ENCODE measurements around the gene SSUH2. TPM values are rescaled to one million over a fixed set of nuclear protein-coding genes. Genes with fewer than 3 reads are reported as not detected.

SSUH2 gene
- total and polyA plus RNA-seq, 2 of the 4 experiments (the other 2 are of a cell fraction), result 0.10 TPM; not detected in 1

GRCh38 chr3:8640223-8640622, 4.4 kb downstream of the SSUH2 start:
- no peak overlapping the region for H3K9ac ChIP-seq (ENCODE audit: low read depth, low read length)
- H3K23ac ChIP-seq (ENCODE audit: low read depth, low read length), result no peak overlapping the region
- no peak overlapping the region for H2BK120ac ChIP-seq (ENCODE audit: low read depth, low read length)
- H3K9me3 ChIP-seq (ENCODE audit: control insufficient read depth, insufficient read depth, low read length), result peaks cover 7% of the 10 kb centered on the region
- H3K79me1 ChIP-seq (ENCODE audit: low read depth in 1 of 2, low read length in 2 of 2), result no peaks in the 10 kb centered on the region
- H3K27me3 ChIP-seq (ENCODE audit: control insufficient read depth, insufficient read depth, low read length), result peaks cover 42% of the 10 kb centered on the region
- no peak overlapping the region for H2AK5ac ChIP-seq (ENCODE audit: low read depth, low read length)
- H3K27ac ChIP-seq (ENCODE audit: insufficient read depth, low read length), result no peak overlapping the region
- TF ChIP-seq MAZ (IDR thresholded peaks at IDR 0.05; ENCODE audit: borderline replicate concordance, low read depth, low read length) (no peak), RCOR1 (IDR thresholded peaks at IDR 0.05; ENCODE audit: insufficient replicate concordance, low read length) (no peak), MAFK (IDR thresholded peaks at IDR 0.05; ENCODE audit: low read depth, low read length) (no peak), CEBPB (IDR thresholded peaks at IDR 0.05; ENCODE audit: low read depth, low read length) (no peak), ELK1 (IDR thresholded peaks at IDR 0.05; ENCODE audit: borderline replicate concordance, low read depth, low read length) (no peak), USF2 (IDR thresholded peaks at IDR 0.05; ENCODE audit: low read depth, low read length) (no peak), POLR2A (IDR thresholded peaks at IDR 0.05; ENCODE audit: low read depth, low read length) (no peak), CTCF (conservative IDR thresholded peaks at IDR 0.05; ENCODE audit: low read depth, low read length) (no peak), CHD1 (IDR thresholded peaks at IDR 0.05; ENCODE audit: low read depth, low read length) (no peak), FOS (IDR thresholded peaks at IDR 0.05; ENCODE audit: low read depth, low read length) (no peak), SMC3 (IDR thresholded peaks at IDR 0.05; ENCODE audit: low read depth, low read length) (no peak), RAD21 (IDR thresholded peaks at IDR 0.05; ENCODE audit: low read length) (no peak), BHLHE40 (IDR thresholded peaks at IDR 0.05; ENCODE audit: low read depth, low read length) (no peak), MXI1 (IDR thresholded peaks at IDR 0.05; ENCODE audit: borderline replicate concordance, low read depth, low read length) (no peak), RFX5 (IDR thresholded peaks at IDR 0.05; ENCODE audit: low read depth, low read length) (no peak), NFE2L2 (IDR thresholded peaks at IDR 0.05; ENCODE audit: low read depth, low read length) (no peak)
- H3K4me1 ChIP-seq (ENCODE audit: control insufficient read depth, insufficient read depth, low read length), result no peaks in the 10 kb centered on the region
- H4K8ac ChIP-seq (ENCODE audit: low read depth in 2 of 2, low read length in 2 of 2), result no peak overlapping the region
- H3K56ac ChIP-seq (ENCODE audit: extremely low read depth, insufficient read depth, low read length), result no peak overlapping the region
- H4K5ac ChIP-seq (ENCODE audit: low read depth, low read length), result no peak overlapping the region
- no peaks in the 10 kb centered on the region for H4K20me1 ChIP-seq (ENCODE audit: insufficient read depth, low read length)
- H3K4ac ChIP-seq (ENCODE audit: low read depth, low read length), result no peak overlapping the region
- no peak overlapping the region for H3K4me2 ChIP-seq (ENCODE audit: low read depth, low read length)
- H3K18ac ChIP-seq (ENCODE audit: low read depth, low read length), result no peak overlapping the region
- H3K4me3 ChIP-seq (ENCODE audit: insufficient read depth, low read depth, low read length), result no peak overlapping the region
- no peaks in the 10 kb centered on the region for H3K9me1 ChIP-seq (ENCODE audit: insufficient read depth, low read length)
- WGBS, 2 experiments (ENCODE audit: extremely low coverage in 2 of 2, insufficient read length in 1 of 2), result 83% methylated on average over 1 of the region's 1 CpG; no CpG with 5 or more reads in 1 of the 2 experiments
- no peak overlapping the region for H2BK20ac ChIP-seq (ENCODE audit: low read depth, low read length)
- in situ Hi-C loops (cut with MboI; ENCODE audit: low sequenced_read_pairs) (no loop called here), intact Hi-C loops (cut with micrococcal nuclease) (no loop called here), dilution Hi-C loops (cut with HindIII; ENCODE audit: low sequenced_read_pairs, unreplicated experiment) (no loop called here)
- H3K14ac ChIP-seq (replicated peaks; ENCODE audit: low read depth, low read length), result no peak overlapping the region
- H2BK15ac ChIP-seq (ENCODE audit: low read depth, low read length), result no peak overlapping the region
- ChIA-PET POLR2A (ENCODE audit: unreplicated experiment) (no interaction called here), CTCF (no interaction called here)
- no peak overlapping the region for H2AFZ ChIP-seq (replicated peaks; ENCODE audit: low read length, poor library complexity)
- H2BK5ac ChIP-seq (ENCODE audit: low read depth, low read length, poor library complexity, severe bottlenecking), result no peak overlapping the region
- no peak overlapping the region for H2AK9ac ChIP-seq (replicated peaks; ENCODE audit: low read depth, low read length, poor library complexity)
- H3K36me3 ChIP-seq (ENCODE audit: control insufficient read depth, insufficient read depth, low read length), result no peaks in the 10 kb centered on the region
- ATAC-seq (ENCODE audit: low read depth) (no peak), DNase-seq (no peak)
- H4K91ac ChIP-seq (ENCODE audit: insufficient read depth, low read depth, low read length), result no peak overlapping the region
- no TSS peak for BruUV-seq (replicated peaks)
